ENCODE measurements around the gene ALDH1A2. TPM values are rescaled to one million over a fixed set of nuclear protein-coding genes. Genes with fewer than 3 reads are reported as not detected.

The ALDH1A2 gene
- polyA plus RNA-seq, 3 donors = 0.41 to 5.1 (median 3.4) TPM

DNA sequence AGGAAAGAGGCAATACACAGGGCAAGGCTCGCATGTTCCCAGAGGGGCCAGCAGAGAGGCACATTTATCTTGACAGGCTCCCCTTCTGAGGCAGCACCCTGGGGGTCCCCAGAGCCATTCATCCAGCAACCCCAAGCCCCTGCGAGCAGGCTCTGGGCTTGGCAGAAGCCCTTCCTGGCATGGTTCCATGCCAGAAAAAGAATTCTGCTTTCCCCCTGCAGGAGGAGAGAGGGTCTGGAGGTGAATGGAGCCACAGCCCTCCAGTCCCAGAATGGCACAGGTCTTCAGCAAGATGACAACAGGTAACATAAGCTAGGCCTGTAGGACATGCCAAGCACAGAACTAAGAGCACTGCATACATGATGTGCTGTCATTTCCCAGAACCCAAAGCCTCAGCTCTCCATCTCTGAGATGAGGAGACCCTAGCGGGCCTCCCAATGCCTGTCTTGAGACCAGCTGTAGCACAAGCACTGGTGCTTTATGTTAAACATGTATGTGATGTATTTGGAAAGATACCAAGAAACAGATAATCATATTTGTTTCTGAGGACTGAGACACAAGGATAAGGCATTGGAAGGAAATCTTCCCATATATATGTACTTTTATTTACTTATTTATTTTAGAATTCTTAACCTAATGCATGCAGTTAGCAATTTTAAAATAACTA lies 121.6 kb downstream of the ALDH1A2 start:
- no peak overlapping the region for H3K27ac ChIP-seq (ENCODE audit: low read depth in 1 of 2, low read length in 2 of 2)
- H3K79me2 ChIP-seq (ENCODE audit: insufficient read depth, low read length) = no peaks in the 10 kb centered on the region
- peaks cover 0 to 2% of the 10 kb centered on the region in 2 donors for H3K27me3 ChIP-seq (ENCODE audit: control insufficient read depth in 2 of 2, insufficient read depth in 2 of 2, low read length in 2 of 2)
- H3K4me2 ChIP-seq (replicated peaks; ENCODE audit: extremely low read depth, low read length, poor library complexity, severe bottlenecking) = no peak overlapping the region
- H3K9me3 ChIP-seq (replicated peaks in 1 of 2; ENCODE audit: control insufficient read depth in 1 of 2, insufficient read depth in 1 of 2, low read length in 2 of 2) = no peaks in the 10 kb centered on the region
- WGBS (ENCODE audit: insufficient coverage) = 100% methylated on average over 1 of the region's 3 CpGs
- H3K4me3 ChIP-seq (replicated peaks in 1 of 3; ENCODE audit: low read depth in 2 of 3, low read length in 3 of 3) = no peak overlapping the region
- Mint-ChIP-seq H3K27ac (no peak overlapping the region), H3K4me1 (no peaks in the 10 kb centered on the region), H3K36me3 (no peaks in the 10 kb centered on the region), H3K9me3 (peaks cover 0 to 2% (median 0%) of the 10 kb centered on the region in 7 donors), H3K4me3 (no peak overlapping the region), H3K27me3 (ENCODE audit: low read depth in 3 of 3) (peaks cover 2 to 12% (median 4%) of the 10 kb centered on the region in 3 donors)
- TF ChIP-seq, protein P1, sequence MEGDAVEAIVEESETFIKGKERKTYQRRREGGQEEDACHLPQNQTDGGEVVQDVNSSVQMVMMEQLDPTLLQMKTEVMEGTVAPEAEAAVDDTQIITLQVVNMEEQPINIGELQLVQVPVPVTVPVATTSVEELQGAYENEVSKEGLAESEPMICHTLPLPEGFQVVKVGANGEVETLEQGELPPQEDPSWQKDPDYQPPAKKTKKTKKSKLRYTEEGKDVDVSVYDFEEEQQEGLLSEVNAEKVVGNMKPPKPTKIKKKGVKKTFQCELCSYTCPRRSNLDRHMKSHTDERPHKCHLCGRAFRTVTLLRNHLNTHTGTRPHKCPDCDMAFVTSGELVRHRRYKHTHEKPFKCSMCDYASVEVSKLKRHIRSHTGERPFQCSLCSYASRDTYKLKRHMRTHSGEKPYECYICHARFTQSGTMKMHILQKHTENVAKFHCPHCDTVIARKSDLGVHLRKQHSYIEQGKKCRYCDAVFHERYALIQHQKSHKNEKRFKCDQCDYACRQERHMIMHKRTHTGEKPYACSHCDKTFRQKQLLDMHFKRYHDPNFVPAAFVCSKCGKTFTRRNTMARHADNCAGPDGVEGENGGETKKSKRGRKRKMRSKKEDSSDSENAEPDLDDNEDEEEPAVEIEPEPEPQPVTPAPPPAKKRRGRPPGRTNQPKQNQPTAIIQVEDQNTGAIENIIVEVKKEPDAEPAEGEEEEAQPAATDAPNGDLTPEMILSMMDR (IDR thresholded peaks at IDR 0.05) = no peak
- H3K36me3 ChIP-seq (replicated peaks in 1 of 2; ENCODE audit: control insufficient read depth in 1 of 2, insufficient read depth in 2 of 2, low read length in 2 of 2) = no peaks in the 10 kb centered on the region
- no peak for DNase-seq
- H3K9ac ChIP-seq (ENCODE audit: insufficient read depth, low read length, poor library complexity, severe bottlenecking) = no peak overlapping the region
- intact Hi-C loops (cut with micrococcal nuclease) = no loop called here
- H3K4me1 ChIP-seq (ENCODE audit: control insufficient read depth in 1 of 2, insufficient read depth in 2 of 2, low read length in 2 of 2) = no peaks in the 10 kb centered on the region
- H4K20me1 ChIP-seq (ENCODE audit: insufficient read depth, low read length) = no peaks in the 10 kb centered on the region
- no peak overlapping the region for H2AFZ ChIP-seq (ENCODE audit: insufficient read depth, low read depth, low read length, poor library complexity, severe bottlenecking)

GRCh38 chr15:57943171-57943570 lies 122.3 kb downstream of the ALDH1A2 start:
- no peak overlapping the region for H3K9ac ChIP-seq (ENCODE audit: insufficient read depth, low read length, poor library complexity, severe bottlenecking)
- peaks cover 0 to 2% of the 10 kb centered on the region in 2 donors for H3K27me3 ChIP-seq (ENCODE audit: control insufficient read depth in 2 of 2, insufficient read depth in 2 of 2, low read length in 2 of 2)
- H3K4me2 ChIP-seq (replicated peaks; ENCODE audit: extremely low read depth, low read length, poor library complexity, severe bottlenecking) = no peak overlapping the region
- H3K9me3 Mint-ChIP-seq = peaks cover 0 to 2% (median 0%) of the 10 kb centered on the region in 7 donors
- H3K4me3 ChIP-seq (replicated peaks in 1 of 3; ENCODE audit: low read depth in 2 of 3, low read length in 3 of 3) = no peak overlapping the region
- no peaks in the 10 kb centered on the region for H3K4me1 Mint-ChIP-seq
- no peak overlapping the region for H3K27ac Mint-ChIP-seq
- H2AFZ ChIP-seq (ENCODE audit: insufficient read depth, low read depth, low read length, poor library complexity, severe bottlenecking) = no peak overlapping the region
- H3K36me3 ChIP-seq (replicated peaks in 1 of 2; ENCODE audit: control insufficient read depth in 1 of 2, insufficient read depth in 2 of 2, low read length in 2 of 2) = no peaks in the 10 kb centered on the region
- H3K79me2 ChIP-seq (ENCODE audit: insufficient read depth, low read length) = no peaks in the 10 kb centered on the region
- no peak overlapping the region for H3K4me3 Mint-ChIP-seq
- H3K4me1 ChIP-seq (ENCODE audit: control insufficient read depth in 1 of 2, insufficient read depth in 2 of 2, low read length in 2 of 2) = no peaks in the 10 kb centered on the region
- TF ChIP-seq, protein P1 (IDR thresholded peaks at IDR 0.05) = no peak
- no peaks in the 10 kb centered on the region for H3K9me3 ChIP-seq (replicated peaks in 1 of 2; ENCODE audit: control insufficient read depth in 1 of 2, insufficient read depth in 1 of 2, low read length in 2 of 2)
- H4K20me1 ChIP-seq (ENCODE audit: insufficient read depth, low read length) = no peaks in the 10 kb centered on the region
- 100% methylated on average over 1 of the region's 5 CpGs for WGBS (ENCODE audit: insufficient coverage)
- H3K27me3 Mint-ChIP-seq (ENCODE audit: low read depth in 3 of 3) = peaks cover 2 to 12% (median 8%) of the 10 kb centered on the region in 3 donors
- intact Hi-C loops (cut with micrococcal nuclease) = no loop called here
- no peaks in the 10 kb centered on the region for H3K36me3 Mint-ChIP-seq
- no peak overlapping the region for H3K27ac ChIP-seq (ENCODE audit: low read depth in 1 of 2, low read length in 2 of 2)
- no peak for DNase-seq

All from CD14-positive monocyte (primary cell).